GM04503 (cell line): ENCODE measurements around the gene ROBO1.
A peak's percentile ranks its signal among the peaks of the same experiment; 100 is the strongest.

Experiments
- DNase-seq: peaks from one replicate; pipeline ENCODE4 v3.0.0-alpha.2; 2012; ENCODE audit warnings: low read depth

The ROBO1 gene

DNA sequence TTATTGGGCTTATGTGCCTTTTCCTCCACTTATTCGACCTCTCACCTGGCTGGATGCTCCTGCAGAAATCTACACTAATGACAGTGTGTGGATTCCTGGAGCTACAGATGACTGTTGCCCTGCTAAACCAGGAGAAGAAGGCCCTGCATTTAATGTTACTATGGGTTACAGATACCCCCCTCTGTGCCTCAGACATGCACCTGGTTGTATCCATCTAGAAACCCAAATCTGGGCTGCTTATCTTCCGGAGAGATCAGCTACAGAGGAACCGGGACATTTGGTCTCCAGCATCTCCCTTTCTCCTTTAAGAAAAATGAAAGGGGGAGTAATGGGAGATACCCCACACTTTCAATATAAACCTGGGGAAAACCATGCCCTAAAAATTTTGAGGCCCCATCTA, 710.0 kb downstream of the ROBO1 start:
- no peak for DNase-seq

DNA sequence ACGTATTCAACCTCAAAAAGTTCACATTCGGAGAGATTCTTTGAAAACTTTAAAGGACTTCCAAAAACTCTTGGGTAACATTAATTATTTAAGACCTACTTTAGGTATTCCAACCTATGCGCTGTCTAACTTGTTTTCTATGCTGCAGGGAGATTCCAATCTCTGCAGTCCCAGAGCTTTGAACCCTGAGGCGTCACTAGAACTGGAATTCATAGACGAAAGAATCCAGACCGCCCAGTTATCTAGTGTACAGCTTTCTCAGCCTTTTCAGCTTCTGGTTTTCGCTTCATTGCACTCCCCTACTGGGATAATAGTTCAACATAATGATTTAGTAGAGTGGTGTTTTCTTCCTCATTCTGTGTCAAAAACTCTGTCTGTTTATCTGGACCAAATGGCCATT, 711.3 kb downstream of the ROBO1 start:
- DNase-seq, result no peak

DNA sequence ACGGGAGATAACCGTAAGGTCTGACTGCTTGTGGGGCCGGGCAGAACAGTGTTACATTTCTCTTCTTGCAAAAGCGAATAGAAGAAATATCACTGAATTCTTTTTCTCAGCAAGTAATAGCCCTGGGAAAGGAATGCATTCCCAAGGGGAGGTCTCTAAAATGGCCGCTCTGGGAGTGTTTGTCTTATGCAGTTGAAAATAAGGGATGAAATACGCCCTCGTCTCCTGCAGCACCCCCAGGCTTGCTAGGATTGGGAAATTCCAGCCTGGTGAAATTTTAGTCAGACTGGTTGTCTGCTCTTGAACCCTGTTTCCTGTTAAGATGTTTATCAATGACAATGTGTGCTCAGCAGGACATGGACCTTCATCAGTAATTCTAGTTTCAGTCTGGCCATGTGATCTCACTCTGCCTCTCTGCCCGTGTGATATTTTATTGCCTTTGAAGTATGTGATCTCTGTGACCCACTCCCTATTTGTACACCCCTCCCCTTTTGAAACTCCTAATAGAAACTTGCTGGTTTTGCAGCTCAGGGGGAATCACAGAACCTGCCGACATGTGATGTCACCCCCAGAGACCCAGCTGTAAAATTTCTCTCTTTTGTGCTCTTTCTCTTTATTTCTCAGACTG, 715.6 kb downstream of the ROBO1 start:
- DNase-seq, result no peak

DNA sequence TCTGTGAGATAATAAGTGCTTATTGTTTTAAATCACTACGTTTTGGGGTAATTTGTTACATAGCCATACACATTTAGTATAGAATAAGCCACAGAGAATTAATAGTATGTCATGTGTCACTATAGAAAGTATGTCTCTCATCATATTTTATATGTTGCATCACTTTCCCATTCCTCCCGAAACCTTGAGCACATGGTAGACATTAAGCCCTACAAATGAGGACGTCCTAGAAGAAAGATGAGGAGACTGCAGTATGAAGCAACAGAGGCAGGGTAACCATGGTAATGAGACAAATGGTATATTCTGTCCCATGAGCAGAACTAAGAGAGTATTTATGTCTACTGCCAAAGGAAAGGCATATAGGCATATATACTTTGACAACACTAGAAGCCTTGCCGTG, 720.2 kb downstream of the ROBO1 start:
- no peak for DNase-seq

DNA sequence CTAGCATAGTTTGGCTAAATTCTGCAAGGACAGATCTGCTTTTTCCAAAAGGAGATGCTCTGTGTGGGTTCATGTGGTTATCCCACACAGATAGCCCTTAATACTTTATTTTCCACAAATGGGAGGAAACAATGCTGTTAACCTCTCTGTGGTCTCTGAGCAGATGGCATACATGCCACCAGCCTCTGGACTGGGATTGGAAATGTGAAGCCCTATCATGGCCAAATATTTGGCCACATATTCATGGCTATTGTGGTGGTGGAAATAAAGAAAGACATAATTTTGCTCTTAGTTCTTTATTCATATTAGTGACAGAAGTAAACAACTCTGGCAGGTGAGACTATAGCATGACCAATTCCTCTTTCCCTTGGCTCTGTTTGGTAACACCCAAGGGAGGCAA, 726.2 kb downstream of the ROBO1 start:
- DNase-seq, result no peak

DNA sequence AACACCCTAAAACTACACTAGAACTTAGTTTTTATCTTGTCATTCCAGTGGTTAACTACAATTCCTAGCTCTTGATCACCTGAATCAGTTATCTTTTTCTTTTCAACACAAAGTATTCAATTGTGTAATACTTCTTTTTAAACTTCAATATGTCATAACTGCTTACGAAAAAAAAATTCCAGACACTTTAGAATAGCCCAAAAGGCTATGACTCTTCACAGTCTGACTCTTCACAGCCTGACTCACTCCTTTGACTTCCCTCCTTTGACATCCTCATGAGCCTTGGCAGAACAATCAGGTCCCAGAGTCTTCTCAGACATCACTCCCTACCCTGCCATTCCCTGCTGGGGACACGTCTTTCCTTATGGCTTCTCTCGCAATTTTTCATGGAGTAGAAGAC, 727.1 kb downstream of the ROBO1 start:
- DNase-seq, result peak; percentile 58

DNA sequence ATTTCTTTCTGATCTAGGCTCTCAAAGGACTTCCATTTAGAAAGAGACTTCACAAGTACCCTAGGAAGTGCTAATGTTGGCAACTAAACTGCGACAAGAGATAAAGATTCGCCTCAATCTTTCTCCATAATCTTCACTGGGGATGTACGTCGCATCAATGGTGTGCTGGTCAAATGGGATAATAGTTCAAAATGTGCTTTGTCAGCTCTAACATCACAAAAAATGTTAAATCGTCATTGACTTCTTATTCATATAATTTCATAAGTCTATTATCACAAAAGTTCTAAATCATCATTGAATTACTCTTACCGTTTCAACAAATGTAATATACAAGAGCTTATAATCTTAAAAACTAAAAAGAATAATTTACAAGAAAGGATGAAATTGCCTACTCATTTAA, 727.7 kb downstream of the ROBO1 start:
- DNase-seq, result no peak

DNA sequence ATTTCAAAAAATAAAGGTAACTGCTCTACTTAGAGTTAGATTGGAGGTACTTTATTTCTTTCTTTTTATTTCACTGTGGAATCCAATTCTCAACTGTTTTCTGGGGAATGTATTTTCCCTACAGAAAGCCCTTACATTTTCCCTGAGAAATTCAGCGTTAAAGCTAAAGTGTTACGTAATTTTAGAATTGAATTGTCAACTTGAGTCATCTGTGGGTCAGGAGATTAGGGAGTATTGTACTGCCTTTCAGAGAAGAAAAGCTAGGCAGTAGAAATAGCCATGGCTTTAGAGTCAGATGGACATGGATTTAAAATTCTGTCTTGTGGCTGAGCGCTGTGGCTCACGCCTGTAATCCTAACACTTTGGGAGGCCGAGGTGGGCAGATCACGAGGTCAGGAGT, 728.6 kb downstream of the ROBO1 start:
- DNase-seq, result no peak

DNA sequence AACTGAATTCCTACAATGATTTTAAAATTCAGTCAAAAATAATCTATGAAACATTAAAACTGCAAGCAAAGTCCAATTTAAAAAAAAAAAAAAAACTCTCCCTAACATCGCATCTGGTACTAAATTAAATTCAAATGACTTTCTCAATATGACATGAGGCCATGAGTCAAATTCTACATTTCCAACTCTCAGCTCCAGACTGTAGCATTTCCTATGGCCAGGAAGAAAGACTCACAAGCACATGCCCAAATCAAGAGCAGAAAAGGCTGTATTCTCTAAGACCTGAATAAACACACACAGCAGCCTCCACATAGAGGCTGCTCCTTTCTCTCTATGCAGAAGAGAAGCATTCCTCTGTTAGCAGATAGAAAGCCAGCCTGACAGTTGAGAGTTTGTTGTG, 729.2 kb downstream of the ROBO1 start:
- no peak for DNase-seq

DNA sequence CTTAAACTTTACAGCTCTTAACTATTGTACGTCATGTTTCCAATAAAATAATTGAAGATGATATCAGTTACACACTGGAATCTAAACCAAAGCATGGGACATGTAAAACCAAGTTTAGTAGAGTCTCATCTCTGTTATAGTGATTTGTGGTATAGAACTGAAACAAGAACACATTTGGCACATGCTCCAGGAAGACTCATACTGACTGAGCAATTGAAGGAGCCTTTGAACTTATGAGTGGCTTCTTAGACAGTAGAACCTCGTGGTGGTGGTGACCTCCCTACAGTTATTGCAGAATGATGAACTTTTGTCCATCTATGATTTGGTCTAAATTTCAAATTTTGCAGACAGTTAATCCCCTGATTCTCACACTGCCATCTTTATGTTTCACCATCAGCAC, 729.7 kb downstream of the ROBO1 start:
- DNase-seq, result no peak

DNA sequence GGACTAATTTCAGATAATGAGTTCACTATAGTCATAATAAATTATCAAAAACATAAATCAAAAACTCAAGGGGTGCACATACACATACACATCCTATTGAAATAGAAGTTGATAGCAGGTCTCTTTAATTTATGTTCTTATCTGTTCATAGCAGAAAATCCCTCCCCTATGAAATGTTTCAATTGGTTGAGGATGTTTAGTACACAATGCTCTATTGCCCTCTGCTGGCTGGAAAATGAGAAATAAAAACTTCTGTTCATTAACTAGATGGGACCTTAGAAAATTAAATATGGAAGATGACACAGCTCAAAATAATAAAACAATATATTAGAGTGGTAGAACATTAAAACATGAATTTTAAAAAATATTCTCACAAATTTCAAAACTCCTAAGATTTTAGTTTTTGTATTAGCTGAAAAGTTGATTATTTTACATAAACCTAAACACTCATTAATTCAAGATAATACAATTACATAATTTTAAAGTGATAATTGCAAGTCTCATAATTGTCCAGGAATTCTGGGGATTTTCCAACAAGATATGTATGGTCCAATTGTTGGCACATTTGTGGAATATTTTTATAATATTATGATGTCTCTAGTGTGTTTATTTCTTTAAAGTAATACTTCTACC, 735.0 kb downstream of the ROBO1 start:
- DNase-seq, result no peak

DNA sequence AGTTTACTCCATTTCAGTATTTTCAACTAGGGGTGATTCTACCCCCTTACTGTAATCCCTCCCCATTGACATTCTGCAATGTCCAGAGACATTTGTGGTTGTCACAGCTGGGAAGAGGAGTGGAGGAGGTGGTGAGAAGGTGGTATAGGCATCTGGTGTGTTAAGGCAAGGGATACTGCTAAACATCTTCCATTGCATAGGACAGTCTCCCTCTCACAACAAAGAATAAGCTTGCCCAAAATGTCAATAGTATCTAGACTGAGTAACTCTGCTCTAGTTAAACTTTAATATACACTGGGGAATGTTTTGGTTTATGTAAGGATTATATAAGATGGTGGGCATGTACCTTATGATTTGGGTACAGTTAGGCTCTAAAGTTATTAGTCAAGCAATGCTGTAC, 737.6 kb downstream of the ROBO1 start:
- no peak for DNase-seq

DNA sequence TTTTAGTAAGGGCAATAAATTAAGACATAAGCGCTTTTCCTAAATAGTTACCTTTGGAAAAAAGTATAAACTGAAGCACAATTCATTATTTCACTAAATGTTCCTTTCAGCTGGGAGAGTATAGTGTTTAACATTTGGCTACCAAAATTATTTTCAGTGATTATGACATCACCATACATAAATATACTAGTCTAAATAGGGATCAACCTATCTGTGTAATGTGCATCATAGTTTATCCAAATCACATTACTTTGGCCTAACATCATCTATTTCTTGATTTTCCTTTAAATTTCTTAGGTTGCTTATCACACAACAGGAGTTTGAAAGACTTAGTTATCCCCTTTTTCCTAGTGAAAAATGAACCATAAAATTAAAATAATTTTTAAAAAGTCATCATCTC, 738.9 kb downstream of the ROBO1 start:
- no peak for DNase-seq

DNA sequence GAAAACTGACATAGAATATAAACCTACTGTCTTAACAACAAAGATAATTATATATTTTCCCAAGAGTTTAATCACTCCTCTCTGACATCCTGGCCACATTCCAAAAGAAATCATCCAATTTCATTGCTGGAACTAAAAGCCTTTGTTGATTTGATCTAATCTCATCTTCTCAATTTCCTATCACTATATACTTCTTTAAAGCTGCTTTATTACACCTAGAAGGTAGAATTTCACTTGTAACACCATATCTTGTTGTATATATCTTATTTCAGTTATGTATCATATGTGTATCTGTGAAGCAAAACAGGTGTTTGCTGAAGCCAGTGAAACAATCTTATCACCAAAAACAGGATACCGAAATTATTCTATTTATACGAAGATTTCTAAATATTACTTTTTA, 740.2 kb downstream of the ROBO1 start:
- DNase-seq, result no peak

DNA sequence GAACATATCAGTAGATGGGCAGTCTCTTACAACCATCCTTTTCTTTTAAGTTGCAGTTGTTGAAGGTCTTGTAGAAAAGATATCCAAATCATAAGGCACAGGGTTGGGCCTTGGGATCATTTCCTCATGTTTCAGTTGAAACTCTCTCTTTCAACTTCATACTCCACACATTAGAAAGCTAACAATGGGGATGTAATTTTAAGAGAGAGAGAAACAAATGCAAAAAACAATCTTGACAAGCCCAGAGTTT, 747.9 kb downstream of the ROBO1 start:
- no peak for DNase-seq

DNA sequence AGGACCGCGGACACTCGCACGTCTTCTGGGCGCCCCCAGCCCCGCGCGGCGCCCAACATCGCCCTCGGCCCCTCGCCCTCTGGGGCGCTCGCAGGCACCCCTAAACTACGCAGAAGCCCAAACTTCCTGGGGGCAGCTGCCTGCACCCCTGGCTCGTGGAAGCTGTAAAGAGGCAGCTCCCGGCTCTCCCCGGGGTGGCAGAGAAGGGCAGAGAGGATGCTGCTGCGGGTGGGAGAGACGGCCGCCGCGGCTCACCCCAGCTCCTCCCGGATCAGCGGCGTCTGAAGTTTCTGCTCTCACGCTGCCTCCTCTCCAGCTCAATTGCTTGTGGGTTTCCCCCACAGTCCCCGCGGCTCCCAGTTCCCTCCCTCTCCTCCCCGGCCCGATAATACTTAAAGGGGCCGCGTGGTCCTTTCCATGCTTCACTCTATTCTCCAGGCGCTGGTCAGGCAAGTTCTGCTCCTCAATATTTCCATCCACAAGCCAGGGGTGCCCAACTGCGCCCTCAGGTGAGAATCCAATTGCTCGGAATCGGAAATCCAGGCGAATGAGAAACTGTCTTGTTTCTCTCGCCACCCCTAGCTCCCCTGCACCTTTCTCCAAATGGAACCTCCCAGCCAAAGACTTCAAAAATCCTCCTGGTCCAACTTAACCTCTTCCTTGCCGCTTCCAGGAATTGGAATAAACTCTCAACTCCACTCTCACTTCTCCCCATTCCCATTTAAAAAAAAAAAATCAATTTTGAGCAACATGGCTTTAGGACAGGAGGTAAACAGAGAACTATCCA, 748.5 kb downstream of the ROBO1 start:
- DNase-seq, result peak; percentile 72

DNA sequence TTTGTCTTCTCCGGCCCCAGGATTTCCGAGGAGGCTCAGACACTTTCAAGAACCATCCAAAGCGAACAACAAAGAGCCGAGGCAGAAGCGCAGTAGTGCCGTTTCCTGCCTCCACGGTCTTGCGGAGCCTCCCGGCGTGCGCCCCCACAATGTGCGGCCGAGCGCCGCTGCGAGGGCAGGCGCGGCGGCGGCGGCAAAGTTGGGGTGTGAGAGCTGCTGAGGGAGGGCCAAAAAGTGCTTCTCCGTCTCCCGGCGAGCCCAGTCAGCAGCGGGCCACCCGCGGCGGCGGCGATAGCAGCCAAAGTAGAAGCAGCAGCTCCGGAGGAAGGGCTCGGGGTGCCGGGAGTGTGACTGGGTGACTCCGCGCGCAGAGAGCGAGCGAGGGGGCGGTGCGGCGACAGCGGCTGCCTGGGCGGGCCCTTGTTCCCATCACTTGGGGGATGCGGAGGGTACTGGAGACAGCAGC, 749.1 kb downstream of the ROBO1 start:
- peak; percentile 29 for DNase-seq

DNA sequence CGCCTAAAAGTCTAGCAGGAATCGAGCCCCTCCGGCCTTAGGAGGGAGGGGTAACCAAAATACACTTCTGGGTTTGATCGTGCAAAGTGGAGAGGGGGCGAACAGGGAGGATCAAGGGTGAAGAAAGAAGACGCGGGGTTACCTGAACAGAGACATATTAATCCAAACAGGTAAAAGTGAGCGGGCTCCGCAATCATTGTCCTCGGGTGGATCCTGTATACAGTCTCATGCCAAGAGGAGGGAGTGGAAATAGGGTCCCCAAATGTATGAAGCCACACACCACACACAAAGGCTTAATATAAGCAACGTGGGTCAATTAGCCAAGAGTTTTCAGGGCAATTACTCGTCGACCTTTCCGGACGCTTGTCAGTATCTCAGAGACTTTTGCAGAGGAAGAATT, 749.5 kb downstream of the ROBO1 start:
- DNase-seq, result no peak

DNA sequence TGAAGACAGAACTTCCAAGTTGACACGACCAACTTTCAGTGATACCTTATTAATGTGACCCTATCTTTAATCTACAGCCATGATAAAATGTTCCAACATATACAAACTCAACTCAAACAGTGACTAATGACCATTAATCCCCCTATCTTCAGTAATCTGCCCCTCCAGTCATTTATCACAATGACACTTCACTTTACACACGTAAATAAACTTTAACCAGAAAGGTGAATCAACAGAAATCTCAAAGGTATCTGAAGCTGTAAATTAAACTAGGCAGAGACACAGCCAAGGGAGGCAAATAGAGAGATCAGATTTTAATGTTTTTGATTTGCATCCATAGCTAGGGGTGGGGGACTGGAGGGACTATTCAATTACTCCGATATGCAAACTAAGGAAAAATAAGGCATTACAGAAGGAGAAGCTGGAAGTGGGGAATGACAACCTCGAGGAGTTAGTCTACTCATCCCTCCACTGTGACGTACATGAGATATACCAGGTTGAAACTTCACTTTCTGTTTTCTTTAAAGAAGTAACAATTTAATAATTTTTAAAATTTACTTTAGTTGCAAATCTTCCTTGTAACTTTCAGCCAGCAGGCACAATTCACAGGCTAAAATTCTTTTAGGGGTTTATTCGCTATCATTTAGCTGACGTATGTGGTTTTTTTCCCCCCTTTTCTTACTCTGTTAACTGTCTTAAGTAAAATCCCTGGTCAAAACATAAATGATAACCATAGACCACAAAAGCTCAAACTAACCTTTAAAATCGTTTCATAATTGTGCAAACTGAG, 751.0 kb downstream of the ROBO1 start:
- DNase-seq, result no peak

DNA sequence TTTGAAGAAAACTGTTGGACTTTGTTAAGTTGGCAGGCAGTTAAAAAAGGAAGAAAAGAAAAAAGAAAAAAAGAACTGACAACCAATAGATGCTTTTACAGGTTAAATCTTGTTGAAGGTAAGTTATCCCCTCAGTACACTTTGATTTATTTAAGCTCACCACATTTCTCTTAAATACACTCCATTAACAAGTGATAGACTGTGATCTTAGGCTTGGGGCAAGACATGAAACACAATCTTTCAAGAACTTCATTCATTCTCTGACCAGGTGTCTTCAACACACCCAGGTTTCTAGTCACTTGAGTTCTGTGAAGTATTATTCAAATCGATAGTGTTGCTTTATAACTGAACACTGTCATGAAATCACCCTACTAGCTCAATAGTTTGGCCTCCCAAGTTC, 751.9 kb downstream of the ROBO1 start:
- no peak for DNase-seq

DNA sequence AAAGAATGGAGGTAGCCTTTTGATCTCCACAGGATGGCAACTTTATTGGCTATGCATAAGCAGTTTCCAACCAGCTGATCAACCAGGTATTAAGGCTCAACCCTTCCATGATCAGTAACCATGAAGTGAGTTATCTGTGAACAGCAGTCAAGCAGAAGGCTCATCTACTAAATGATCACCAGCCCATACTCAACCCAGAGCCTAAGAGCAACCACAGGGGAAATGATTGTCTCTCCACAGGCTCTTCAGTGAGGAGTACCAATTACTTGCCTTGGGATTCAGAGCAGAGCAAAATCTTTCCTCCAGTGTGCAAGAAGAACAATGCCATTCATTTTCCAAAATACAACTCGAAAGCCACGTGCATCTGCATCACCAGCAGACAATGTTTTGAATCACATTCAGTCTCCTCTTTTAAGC, 754.8 kb downstream of the ROBO1 start:
- no peak for DNase-seq

DNA sequence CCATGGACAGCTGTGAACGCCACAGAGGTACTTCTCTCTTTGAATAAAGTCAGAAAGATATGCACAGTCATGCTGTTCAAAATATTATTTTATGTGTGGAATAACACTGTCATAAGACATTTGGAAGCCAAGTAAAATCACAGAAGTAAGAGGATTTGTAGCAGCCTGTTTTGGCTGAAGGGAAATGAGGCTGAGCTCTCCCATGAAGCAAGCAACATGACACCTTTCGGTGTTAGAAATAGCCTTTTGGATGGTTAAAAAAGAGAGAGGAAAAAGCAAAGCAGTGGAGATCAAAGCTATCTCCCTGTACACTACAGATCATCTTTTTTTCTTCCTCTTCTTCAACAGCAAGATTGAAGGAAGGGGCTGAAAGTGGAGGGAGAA, 755.3 kb downstream of the ROBO1 start:
- DNase-seq, result no peak
